ENCODE results near the gene ATXN1. TPM values are rescaled to one million over a fixed set of nuclear protein-coding genes. Genes with fewer than 3 reads are reported as not detected.

The ATXN1 gene
- total RNA-seq, 1 donor from 2014 or later, result 33.7 TPM

DNA sequence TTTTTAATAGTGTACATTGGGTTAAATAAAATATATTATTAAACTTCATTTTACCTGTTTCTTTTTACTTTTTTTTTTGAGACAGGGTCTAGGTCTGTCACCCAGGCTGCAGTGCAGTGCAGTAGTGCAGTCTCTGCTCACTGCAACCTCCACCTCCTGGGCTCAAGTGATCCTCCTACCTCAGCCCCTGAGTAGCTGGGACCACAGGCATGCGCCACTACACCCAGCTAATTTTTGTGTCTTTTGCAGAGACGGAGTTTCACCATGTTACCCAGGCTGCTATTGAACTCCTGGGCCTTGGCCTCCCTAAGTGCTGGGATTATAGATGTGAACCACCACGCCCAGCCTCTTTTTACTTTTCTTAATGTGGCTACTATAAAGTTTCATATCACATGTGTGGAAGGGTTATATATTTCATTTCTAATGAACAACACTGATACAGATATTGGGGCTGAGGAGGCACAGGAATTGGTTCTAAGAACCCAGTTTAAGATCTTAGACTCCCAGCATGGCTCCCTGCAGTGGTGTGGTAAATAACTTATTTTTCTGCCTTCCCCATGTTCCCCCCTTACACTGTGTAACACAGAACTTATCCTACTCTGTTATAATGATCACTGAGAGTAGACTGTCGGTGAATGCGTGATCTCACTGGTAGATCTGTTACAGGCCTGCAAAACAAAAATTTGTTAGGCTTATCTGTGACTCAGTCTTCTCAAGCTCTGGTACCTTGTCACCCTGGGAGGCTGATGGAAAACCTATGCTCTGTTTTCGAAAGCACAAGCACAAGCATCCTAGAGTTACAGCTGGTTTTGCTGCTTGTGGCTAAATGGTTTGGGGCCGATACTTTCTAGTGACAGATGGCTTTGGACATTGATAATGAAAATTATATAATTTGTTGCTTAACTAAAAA, 5.8 kb upstream of the ATXN1 start:
- TF ChIP-seq, protein P1, sequence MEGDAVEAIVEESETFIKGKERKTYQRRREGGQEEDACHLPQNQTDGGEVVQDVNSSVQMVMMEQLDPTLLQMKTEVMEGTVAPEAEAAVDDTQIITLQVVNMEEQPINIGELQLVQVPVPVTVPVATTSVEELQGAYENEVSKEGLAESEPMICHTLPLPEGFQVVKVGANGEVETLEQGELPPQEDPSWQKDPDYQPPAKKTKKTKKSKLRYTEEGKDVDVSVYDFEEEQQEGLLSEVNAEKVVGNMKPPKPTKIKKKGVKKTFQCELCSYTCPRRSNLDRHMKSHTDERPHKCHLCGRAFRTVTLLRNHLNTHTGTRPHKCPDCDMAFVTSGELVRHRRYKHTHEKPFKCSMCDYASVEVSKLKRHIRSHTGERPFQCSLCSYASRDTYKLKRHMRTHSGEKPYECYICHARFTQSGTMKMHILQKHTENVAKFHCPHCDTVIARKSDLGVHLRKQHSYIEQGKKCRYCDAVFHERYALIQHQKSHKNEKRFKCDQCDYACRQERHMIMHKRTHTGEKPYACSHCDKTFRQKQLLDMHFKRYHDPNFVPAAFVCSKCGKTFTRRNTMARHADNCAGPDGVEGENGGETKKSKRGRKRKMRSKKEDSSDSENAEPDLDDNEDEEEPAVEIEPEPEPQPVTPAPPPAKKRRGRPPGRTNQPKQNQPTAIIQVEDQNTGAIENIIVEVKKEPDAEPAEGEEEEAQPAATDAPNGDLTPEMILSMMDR (conservative IDR thresholded peaks at IDR 0.05), result no peak
- DNase-seq (ENCODE audit: extremely low spot score, unreplicated experiment), result no peak
- H3K36me3 Mint-ChIP-seq, result no peaks in the 10 kb centered on the region
- H3K4me1 Mint-ChIP-seq (ENCODE audit: unreplicated experiment), result peaks cover 60% of the 10 kb centered on the region
- no peaks in the 10 kb centered on the region for H3K9me3 Mint-ChIP-seq
- H3K4me3 Mint-ChIP-seq, result no peak overlapping the region
- H3K27ac Mint-ChIP-seq, result peak overlapping the region; percentile 32
- no peaks in the 10 kb centered on the region for H3K27me3 Mint-ChIP-seq

DNA sequence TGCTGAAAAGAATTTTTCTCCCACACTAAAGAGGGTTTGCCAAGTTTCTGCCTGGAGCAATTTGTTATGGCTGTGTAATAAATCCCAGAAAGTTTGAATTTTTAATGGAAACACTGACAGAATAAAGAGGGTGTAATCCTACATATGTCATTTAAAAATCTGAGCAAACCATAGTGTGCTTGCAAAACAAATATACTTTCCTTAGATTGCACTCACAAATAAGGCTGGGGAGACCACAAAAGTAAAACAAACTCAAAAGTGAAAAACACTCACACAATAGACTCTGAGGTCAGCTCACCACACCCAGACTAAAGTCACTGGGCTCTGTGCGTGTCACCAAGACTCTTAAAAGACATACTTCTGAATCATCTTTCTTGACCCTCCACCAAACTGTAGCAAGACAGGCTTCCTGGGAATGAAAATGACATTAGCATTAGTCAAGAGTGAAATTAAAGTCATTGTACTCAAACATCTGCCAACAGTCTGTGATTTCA, 4.8 kb upstream of the ATXN1 start:
- H3K4me1 Mint-ChIP-seq (ENCODE audit: unreplicated experiment), result peaks cover 60% of the 10 kb centered on the region
- H3K27ac Mint-ChIP-seq, result peak overlapping the region; percentile 69
- H3K4me3 Mint-ChIP-seq, result peak overlapping the region; percentile 8
- TF ChIP-seq, protein P1 (conservative IDR thresholded peaks at IDR 0.05), result no peak
- DNase-seq (ENCODE audit: extremely low spot score, unreplicated experiment), result no peak
- no peaks in the 10 kb centered on the region for H3K9me3 Mint-ChIP-seq
- no peaks in the 10 kb centered on the region for H3K27me3 Mint-ChIP-seq
- H3K36me3 Mint-ChIP-seq, result no peaks in the 10 kb centered on the region

DNA sequence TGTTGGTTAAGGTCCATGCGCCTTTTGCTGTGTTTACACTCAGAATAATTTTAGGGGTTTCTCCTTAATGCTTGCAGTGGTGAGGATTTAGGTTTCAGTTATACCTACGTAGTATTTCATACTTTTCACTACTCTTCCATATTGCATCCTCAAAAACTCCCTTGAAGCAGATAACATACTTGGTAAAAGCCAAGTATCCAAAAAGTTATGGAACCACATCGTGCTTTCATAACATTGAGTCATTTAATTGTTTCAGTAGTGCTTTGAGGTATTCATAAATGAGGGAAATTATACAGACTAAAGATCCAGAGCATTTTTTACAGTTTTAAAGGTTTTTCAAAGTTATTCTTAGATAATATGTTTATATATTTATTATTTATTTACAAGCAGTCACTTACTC, 4.0 kb upstream of the ATXN1 start:
- Mint-ChIP-seq H3K27me3 (no peaks in the 10 kb centered on the region), H3K4me3 (no peak overlapping the region), H3K9me3 (no peaks in the 10 kb centered on the region), H3K36me3 (no peaks in the 10 kb centered on the region), H3K27ac (no peak overlapping the region), H3K4me1 (ENCODE audit: unreplicated experiment) (peaks cover 54% of the 10 kb centered on the region)
- TF ChIP-seq, protein P1 (conservative IDR thresholded peaks at IDR 0.05), result no peak
- DNase-seq (ENCODE audit: extremely low spot score, unreplicated experiment), result no peak

DNA sequence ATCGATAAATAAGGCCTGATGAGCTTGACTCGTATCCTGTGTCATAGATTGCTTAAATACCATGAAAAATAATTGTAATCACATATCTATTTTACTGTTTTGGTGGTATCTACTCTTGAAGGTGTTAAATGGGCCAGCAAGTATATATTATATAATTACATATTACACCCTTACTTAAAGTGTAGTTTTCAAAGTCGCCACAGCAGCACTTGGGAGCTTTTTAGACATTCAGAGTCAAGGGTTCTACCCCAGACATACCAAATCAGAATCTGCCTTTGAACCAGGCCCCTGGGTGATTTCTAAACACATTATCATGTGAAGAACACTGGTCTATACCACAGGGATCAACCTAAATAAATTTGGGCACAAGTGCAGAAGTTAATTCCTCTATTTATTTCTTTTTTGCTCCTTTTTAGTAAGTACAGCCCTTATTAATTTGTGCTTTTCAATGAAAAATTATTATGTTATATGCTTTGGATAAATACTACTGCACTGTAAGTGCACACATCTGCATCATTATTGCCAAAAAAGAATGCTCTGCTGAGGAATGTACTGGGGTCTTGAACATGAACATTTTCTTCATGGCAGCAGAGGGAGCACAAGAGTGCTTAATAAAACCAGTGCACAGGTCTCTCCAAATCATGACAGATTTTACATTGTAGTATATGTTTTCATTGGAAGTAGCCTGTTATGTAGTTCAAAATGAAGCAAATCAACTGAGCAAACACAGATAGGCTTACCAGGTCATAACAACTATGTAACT, 3.1 kb upstream of the ATXN1 start:
- Mint-ChIP-seq H3K9me3 (no peaks in the 10 kb centered on the region), H3K4me1 (ENCODE audit: unreplicated experiment) (peaks cover 45% of the 10 kb centered on the region), H3K36me3 (no peaks in the 10 kb centered on the region), H3K4me3 (peak overlapping the region; percentile 62), H3K27ac (no peak overlapping the region), H3K27me3 (no peaks in the 10 kb centered on the region)
- no peak for DNase-seq (ENCODE audit: extremely low spot score, unreplicated experiment)
- TF ChIP-seq, protein P1 (conservative IDR thresholded peaks at IDR 0.05), result peak; percentile 68

DNA sequence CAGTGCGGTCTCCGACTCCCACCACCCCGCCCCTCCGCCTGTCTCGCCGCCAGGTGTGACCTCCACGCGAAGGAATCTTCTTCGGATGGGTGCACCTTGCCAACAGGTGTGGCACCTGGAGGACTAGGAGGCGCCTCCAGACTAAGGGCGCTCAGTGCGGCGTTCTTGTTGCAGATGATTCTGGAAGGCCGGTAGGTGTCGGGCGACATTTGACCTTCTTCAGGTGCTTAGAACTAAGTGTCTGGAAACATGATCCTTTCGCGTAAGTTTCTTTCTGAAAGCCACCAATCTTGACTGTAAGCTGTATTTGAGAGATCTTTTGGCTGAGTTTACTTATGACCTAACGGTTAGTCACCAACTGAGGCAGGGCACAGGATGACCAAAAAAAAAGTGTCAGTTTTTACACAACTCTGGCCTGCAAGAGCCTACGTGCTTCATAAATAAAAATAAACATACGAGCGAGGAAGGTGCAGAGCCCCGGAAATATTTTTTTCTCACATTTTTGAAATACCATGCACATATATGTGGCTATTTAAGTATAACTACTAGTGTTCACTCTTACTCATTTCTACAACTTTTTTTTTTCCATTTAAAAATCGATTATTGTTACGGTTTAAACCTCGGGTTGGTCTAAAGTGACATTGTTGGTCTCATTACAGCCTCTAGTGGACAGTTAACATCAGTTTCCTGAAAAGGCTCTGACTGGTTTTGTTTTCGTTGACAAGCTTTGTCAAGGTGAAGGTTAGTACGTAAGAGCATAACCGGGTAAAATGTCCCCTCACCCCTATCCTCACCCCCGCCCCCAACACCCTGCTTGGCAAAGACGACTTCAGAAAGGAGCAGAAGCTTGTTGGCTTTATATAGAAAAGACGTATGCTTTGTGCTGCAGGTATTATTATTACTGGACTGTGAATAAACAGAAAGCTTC, 1.6 kb upstream of the ATXN1 start:
- DNase-seq (ENCODE audit: extremely low spot score, unreplicated experiment), result no peak
- TF ChIP-seq, protein P1 (conservative IDR thresholded peaks at IDR 0.05), result peak; percentile 81
- Mint-ChIP-seq H3K27me3 (no peaks in the 10 kb centered on the region), H3K4me1 (ENCODE audit: unreplicated experiment) (peaks cover 46% of the 10 kb centered on the region), H3K36me3 (no peaks in the 10 kb centered on the region), H3K4me3 (peak overlapping the region; percentile 96), H3K27ac (peak overlapping the region; percentile 93), H3K9me3 (no peaks in the 10 kb centered on the region)
